ENCODE data around the gene TMEM255B. TPM values are rescaled to one million over a fixed set of nuclear protein-coding genes. Genes with fewer than 3 reads are reported as not detected.
"Not testable (repeated sequence)": the region's sequence is repeated elsewhere in the genome, so short reads cannot be mapped to it uniquely, and the experiment has no call there.

Gene TMEM255B
- total RNA-seq, 2 experiments from 2014 or later = 1.1 to 1.2 TPM

DNA sequence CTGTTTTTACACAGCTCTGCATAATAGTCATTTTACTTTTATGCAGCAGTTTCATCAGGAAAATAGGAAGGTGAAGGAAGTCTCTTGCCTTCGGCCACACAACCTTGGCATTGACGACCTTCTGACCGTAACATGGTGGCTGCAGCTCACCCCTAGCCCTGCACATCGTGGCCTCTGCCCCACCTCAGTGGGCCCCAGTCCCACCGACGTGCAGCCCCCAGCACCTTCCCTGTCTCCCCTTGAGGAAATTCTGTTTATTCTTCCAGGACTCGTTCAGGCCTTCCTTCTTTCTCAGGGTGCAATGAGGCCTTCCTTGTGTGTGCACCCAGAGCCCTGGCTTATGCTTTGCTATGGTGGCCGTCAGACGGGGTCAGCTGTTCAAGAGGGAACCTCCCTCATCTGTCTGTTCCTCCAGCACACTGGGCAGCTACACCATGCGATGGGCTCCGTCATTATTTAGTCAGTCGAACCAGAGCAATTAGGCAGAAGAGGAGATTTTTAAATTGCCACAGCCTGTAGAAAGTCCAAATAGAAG is 33.3 kb downstream of the TMEM255B start:
- peaks cover 7% of the 10 kb centered on the region for H3K27me3 Mint-ChIP-seq
- DNase-seq = no peak
- no peak overlapping the region for H3K4me3 Mint-ChIP-seq
- no peaks in the 10 kb centered on the region for H3K9me3 Mint-ChIP-seq
- no peak overlapping the region for H3K27ac Mint-ChIP-seq
- no peaks in the 10 kb centered on the region for H3K36me3 Mint-ChIP-seq
- H3K4me1 Mint-ChIP-seq = no peaks in the 10 kb centered on the region

DNA sequence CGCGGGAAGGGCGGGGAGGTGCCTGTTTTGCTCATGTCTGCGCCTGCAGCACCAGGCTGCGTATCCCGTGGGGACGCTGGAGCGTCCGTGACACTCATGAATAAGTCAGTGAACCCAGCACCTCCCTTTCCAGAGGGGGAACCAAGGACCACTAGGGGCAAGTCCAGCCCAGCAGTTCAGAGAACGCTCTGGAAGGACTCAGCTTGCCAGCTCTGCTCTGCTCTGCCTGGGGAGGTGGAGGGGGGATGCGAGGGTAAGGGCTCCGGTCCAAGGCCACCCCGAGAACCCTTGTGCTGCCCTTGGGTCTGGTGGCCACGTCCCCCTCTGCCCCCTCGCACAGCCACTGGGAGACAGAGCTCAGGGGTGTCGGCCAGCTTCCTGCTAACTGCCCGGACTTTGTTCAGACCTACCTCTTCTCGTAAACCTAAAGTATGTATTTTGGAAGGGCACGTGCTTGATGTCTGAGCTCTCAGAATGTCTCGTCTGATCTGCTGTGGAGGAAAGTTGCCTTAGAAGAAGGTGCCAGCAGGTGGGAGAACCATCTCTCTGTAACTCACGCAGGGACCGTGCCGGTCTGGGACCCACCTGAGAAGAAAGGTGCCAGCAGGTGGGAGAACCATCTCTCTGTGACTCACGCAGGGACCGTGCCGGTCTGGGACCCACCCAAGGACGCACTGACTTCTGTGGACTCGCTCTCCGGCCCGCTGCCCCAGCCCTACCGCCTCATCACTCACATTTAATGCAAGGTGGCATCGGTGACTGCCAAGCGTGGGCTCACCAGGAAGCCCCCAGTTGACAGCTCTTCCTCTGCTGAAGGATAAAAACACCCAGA is 34.1 kb downstream of the TMEM255B start:
- no peaks in the 10 kb centered on the region for H3K9me3 Mint-ChIP-seq
- no peak overlapping the region for H3K4me3 Mint-ChIP-seq
- no peaks in the 10 kb centered on the region for H3K4me1 Mint-ChIP-seq
- no peak overlapping the region for H3K27ac Mint-ChIP-seq
- H3K27me3 Mint-ChIP-seq = peaks cover 7% of the 10 kb centered on the region
- DNase-seq = no peak
- H3K36me3 Mint-ChIP-seq = no peaks in the 10 kb centered on the region

DNA sequence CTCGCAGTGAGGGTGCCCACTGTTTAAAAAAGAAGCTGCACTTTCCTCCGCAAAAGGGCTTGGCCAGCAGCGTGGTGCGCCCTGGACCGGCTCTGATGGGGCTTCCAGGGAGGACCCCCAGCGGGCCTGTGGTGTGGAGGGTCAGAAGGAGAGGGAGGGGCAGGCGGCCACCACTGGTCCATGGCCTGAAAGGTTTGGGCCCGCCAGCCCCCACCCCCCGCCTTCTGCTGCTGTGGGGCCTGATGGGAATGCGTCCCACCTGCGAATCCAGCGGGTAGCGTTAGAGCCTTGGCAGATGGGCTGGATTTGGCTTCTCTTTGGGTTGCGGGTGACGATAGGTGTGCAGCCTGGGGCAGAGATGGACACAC is 34.7 kb downstream of the TMEM255B start:
- no peak for DNase-seq
- no peak overlapping the region for H3K27ac Mint-ChIP-seq
- H3K27me3 Mint-ChIP-seq = peaks cover 7% of the 10 kb centered on the region
- no peaks in the 10 kb centered on the region for H3K4me1 Mint-ChIP-seq
- no peaks in the 10 kb centered on the region for H3K9me3 Mint-ChIP-seq
- H3K4me3 Mint-ChIP-seq = no peak overlapping the region
- H3K36me3 Mint-ChIP-seq = no peaks in the 10 kb centered on the region

DNA sequence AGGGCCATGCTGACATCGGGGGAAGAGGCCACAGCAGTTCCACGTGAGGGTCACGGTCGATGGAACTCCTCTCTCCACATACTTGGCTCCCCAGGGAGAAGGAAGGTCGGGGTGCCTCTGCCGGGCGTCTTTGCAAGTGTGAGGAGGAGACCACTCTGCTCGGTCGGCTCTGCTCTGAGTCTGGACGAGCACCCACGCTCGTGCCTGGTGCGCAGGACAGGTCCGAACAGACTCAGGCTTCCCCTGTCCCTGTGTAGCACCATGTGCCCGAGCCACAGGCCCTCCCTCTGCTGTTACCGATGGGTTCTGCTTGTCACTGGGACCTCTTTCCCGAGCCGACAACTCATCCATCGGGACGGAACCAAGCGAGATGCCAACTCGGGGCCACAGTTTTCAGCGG is 35.1 kb downstream of the TMEM255B start:
- no peak overlapping the region for H3K27ac Mint-ChIP-seq
- no peak overlapping the region for H3K4me3 Mint-ChIP-seq
- H3K4me1 Mint-ChIP-seq = no peaks in the 10 kb centered on the region
- no peaks in the 10 kb centered on the region for H3K36me3 Mint-ChIP-seq
- H3K9me3 Mint-ChIP-seq = no peaks in the 10 kb centered on the region
- H3K27me3 Mint-ChIP-seq = peaks cover 3% of the 10 kb centered on the region
- DNase-seq = no peak

DNA sequence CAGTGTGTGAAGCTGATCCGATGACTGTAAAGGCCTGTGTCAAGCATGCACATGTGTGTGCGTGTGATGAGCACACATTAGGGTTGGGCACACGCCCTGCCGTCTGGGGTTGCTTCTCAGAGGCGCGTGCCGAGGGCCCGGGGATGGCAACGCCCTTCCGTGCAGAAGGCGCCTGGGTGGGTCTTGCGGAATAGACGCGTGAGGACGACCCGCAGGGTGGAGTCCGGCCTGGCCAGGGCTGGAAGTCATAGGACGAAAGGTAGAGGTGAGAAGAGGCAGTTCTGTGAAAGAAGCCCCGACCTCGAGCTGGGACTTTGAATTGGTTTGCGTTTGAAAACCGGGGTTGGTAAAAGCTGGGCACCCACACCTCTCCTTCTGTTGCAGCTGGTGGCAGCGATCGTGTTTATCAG is 35.7 kb downstream of the TMEM255B start:
- H3K36me3 Mint-ChIP-seq = no peaks in the 10 kb centered on the region
- no peaks in the 10 kb centered on the region for H3K27me3 Mint-ChIP-seq
- no peaks in the 10 kb centered on the region for H3K9me3 Mint-ChIP-seq
- H3K4me3 Mint-ChIP-seq = no peak overlapping the region
- DNase-seq = no peak
- no peak overlapping the region for H3K27ac Mint-ChIP-seq
- H3K4me1 Mint-ChIP-seq = no peaks in the 10 kb centered on the region

DNA sequence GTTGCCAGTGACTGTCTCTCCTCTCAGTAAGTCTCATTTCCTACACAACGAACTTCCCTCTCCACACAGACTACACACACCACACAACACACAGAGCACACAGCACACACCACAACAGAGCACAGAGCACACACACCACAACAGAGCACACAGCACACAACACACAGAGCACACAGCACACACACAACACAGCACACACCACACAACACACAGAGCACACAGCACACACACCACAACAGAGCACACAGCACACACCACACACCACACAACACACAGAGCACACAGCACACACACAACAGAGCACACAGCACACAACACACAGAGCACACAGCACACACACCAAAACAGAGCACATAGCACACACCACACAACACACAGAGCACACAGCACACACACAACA is 36.3 kb downstream of the TMEM255B start:
- not testable (repeated sequence) for H3K4me1 Mint-ChIP-seq, DNase-seq, H3K27me3 Mint-ChIP-seq, H3K36me3 Mint-ChIP-seq, H3K9me3 Mint-ChIP-seq, H3K27ac Mint-ChIP-seq, H3K4me3 Mint-ChIP-seq

DNA sequence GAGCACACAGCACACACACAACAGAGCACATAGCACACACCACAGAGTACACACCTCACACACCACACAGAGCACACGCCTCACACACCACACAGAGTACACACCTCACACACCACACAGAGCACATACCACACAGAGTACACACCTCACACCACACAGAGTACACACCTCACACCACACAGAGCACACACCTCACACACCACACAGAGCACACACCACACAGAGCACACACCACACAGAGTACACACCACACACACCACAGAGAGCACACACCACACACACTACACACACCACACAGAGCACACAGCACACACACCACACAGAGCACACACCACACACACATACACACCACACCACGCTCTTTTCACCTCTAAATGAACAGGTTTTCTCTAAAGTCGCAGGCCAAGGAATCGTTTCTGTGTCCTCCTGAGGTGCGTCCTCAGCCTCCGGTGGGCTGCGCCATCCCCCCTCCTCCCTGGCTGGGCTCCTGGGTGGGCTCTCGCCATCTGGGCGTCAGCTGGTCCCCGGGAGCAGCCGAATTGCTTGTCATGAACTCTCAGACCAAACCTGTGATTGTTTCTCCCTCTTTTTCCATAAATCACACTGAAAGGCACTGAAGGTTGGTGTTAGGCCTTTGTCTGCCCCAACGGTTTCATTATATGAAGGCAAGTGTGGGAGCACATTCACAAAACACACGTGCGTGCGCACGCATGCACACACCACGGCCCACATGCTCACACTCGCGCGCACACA is 37.4 kb downstream of the TMEM255B start:
- H3K27ac Mint-ChIP-seq = no peak overlapping the region
- H3K36me3 Mint-ChIP-seq = no peaks in the 10 kb centered on the region
- H3K9me3 Mint-ChIP-seq = no peaks in the 10 kb centered on the region
- DNase-seq = no peak
- H3K4me1 Mint-ChIP-seq = no peaks in the 10 kb centered on the region
- H3K27me3 Mint-ChIP-seq = no peaks in the 10 kb centered on the region
- H3K4me3 Mint-ChIP-seq = no peak overlapping the region

DNA sequence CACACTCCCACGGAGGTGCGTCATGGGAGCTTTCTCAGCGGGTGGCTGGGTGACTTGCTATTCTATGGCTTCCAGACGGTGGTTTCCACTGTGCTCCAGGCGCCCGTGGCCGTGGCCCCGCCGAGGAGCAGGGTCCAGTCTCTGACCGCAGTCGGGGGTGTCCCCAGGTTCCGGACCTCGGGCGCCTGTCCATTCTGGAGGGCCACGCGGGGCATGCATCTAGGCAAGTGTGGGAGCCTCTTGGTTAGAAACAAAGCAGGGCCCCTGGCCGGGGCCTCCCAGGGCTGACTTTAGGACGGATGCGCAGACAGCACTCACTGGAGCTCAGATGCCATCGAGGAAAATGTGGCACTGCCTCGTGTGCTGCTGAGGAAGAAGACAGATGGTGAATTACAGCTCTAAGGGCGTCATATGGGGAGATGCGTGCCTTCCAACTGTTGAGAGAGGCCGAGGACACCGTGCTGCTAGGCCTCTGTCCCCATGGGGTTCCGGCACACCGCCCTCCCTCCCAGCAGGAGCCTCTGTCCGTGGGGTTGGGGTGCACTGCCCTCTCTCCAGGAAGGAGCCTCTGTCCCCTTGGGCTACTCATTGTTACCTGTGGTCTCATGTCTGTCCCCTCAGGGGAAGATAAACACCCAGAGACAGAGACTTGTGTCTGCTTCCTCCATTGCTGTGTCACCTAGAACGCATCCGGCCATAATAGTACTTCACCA is 38.1 kb downstream of the TMEM255B start:
- DNase-seq = no peak
- Mint-ChIP-seq H3K27ac (no peak overlapping the region), H3K9me3 (no peaks in the 10 kb centered on the region), H3K36me3 (no peaks in the 10 kb centered on the region), H3K4me1 (no peaks in the 10 kb centered on the region), H3K4me3 (no peak overlapping the region), H3K27me3 (no peaks in the 10 kb centered on the region)

DNA sequence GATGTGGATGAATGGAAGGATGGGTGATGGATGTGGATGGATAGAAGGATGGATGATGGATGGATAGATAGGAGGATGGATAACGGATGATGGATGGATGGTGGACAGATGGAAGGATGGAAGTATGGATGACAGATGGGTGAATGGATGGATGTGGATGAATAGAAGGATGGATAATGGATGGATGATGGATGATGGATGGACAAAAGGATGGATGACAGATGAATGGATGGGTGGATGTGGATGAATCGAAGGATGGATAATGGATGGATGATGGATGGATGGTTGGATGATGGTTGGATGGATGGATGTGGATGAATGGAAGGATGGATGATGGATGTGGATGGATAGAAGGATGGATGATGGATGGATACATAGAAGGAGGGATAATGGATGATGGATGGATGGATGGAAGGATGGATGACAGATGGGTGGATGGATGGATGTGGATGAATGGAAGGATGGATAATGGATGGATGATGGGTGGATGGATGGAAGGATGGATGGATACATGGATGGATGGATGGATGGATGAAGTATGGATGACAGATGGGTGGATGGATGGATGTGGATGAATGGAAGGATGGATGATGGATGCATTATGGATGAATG is 39.3 kb downstream of the TMEM255B start:
- H3K4me1 Mint-ChIP-seq = no peaks in the 10 kb centered on the region
- no peaks in the 10 kb centered on the region for H3K27me3 Mint-ChIP-seq
- DNase-seq = no peak
- H3K9me3 Mint-ChIP-seq = no peaks in the 10 kb centered on the region
- H3K27ac Mint-ChIP-seq = no peak overlapping the region
- H3K4me3 Mint-ChIP-seq = no peak overlapping the region
- H3K36me3 Mint-ChIP-seq = no peaks in the 10 kb centered on the region

DNA sequence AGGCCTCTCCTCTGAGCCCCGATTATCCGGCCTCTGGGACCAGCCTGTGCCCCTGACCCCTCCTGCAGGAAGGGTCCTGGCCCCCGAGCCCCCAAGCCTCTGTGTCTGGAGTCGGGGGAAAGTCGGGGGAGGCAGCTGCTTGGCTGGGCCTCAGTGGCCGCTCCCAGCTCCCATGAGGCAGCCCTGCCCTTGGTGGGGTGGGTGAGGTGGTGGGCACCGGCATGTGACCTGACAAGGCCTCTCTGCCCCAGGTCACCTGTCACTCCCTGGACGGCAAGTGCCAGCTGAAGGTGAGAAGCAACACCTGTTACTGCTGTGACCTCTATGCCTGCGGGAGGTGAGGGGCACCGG is 41.5 kb downstream of the TMEM255B start:
- Mint-ChIP-seq H3K4me1 (no peaks in the 10 kb centered on the region), H3K27ac (no peak overlapping the region), H3K9me3 (no peaks in the 10 kb centered on the region), H3K27me3 (no peaks in the 10 kb centered on the region), H3K4me3 (no peak overlapping the region), H3K36me3 (no peaks in the 10 kb centered on the region)
- DNase-seq = no peak

DNA sequence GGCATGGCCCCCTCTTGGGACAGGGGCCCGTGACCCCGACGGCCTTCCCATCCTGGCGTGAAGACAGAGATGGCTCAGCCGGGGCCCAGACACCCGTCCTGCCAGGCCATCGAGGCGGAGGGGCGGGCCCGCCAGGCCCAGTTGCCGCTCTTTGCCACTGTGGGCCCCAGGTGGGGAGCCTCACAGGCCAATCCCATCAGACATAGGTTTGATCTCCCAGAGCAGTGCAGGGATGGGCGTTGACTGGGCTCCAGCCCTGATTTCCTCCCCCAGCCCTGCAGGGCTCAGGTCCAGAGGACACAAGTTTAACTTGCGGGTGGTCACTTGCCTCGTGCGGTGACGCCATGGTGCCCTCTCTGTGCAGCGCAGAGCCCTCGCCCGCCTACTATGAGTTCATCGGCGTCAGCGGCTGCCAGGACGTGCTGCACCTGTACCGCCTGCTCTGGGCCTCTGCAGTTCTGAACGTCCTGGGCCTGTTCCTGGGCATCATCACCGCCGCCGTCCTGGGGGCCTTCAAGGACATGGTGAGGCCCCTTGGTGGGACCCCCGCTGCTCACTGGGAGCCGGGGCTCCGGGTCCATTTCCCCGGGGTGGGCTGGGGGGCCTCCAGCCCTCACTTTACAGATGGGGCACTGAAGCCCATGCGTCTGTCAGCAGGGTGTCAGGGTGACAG is 42.4 kb downstream of the TMEM255B start:
- Mint-ChIP-seq H3K27ac (no peak overlapping the region), H3K4me3 (no peak overlapping the region), H3K27me3 (no peaks in the 10 kb centered on the region), H3K4me1 (no peaks in the 10 kb centered on the region), H3K9me3 (no peaks in the 10 kb centered on the region), H3K36me3 (no peaks in the 10 kb centered on the region)
- no peak for DNase-seq

DNA sequence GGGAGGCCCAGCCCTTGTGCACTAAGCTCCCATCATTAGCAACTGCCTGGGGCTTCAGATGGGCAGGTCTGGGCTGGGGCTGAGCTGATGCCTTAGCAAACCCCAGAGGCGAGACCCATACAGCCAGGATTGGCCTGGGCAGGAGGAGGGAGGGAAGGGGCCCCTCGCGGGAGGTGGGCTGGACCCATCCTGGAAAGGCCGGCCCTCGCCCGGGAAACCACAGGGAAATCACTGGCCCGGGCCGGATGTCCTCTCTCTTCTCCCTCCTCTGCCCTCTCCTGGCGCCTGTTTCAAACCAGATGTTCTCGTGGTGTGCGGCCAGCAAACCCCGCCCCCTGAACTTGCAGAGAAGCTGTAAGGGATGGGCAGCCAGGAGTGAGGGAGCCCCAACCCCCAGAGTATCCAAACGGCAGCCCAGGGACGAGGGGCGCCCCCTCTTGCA is 43.1 kb downstream of the TMEM255B start:
- Mint-ChIP-seq H3K9me3 (no peaks in the 10 kb centered on the region), H3K27me3 (no peaks in the 10 kb centered on the region), H3K4me1 (no peaks in the 10 kb centered on the region), H3K27ac (no peak overlapping the region), H3K4me3 (no peak overlapping the region), H3K36me3 (no peaks in the 10 kb centered on the region)
- no peak for DNase-seq

DNA sequence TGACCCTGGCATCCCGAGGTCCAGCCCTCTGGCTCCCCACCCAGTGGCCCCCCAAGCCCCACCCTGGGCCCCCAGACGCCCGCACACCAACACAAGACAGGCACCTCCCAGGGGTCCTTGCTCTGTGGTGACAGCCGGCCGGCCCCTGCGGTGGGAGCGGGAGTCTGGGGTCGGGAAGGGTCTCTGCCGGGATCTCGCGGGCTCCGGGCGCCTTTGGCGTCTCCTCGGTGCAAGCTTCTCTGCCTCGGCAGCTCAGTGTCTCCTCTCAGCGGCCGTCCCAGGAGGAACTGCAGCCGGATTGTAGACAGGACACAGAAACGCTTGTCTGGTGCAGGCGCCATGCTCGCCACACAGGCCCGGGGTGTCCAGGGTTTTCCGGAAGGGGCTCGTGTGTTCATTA is 43.7 kb downstream of the TMEM255B start:
- no peak for DNase-seq
- no peaks in the 10 kb centered on the region for H3K9me3 Mint-ChIP-seq
- no peaks in the 10 kb centered on the region for H3K27me3 Mint-ChIP-seq

DNA sequence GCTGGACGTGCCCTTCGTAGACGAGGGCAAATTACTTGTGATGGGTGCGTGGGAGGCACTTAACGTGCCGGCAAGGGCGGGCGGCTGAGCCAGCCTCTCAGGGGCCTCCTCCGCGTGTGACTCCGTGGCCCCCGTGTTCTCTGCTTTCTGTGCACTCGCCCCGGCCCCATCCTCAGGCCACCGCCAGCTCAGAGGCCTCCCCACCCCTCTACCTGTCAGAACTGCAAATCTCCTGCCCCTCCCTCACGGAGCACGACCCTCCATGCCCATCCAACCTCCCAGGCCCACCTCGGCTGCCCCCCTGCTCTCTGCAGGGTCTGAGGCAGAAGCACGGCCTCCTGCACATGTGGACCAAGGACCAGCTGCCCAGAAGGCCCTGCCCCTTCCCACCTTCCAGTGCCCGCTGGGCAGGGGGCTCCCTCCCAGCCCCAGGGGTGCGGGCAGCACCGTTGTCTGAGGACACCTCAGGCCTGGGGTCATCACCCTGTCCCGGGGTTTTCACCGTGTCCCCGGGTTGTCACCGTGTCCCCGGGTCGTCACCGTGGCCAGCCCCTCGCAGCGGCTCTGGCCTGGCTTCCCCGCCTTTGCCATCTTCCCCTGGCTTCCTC is 44.5 kb downstream of the TMEM255B start:
- no peaks in the 10 kb centered on the region for H3K36me3 Mint-ChIP-seq
- no peak overlapping the region for H3K4me3 Mint-ChIP-seq
- DNase-seq = no peak
- no peak overlapping the region for H3K27ac Mint-ChIP-seq
- no peaks in the 10 kb centered on the region for H3K27me3 Mint-ChIP-seq
- H3K9me3 Mint-ChIP-seq = peaks cover 4% of the 10 kb centered on the region
- no peaks in the 10 kb centered on the region for H3K4me1 Mint-ChIP-seq

More for the DNA sequence above, 43.7 kb downstream of the TMEM255B start:
- Mint-ChIP-seq H3K4me1 (no peaks in the 10 kb centered on the region), H3K27ac (no peak overlapping the region), H3K36me3 (no peaks in the 10 kb centered on the region), H3K4me3 (no peak overlapping the region)

Measured in activated naive CD8-positive, alpha-beta T cell treated with anti-CD3 and anti-CD28 coated beads for 36 hours (primary cell).